Cardiac fibroblast (primary cell): ENCODE results near the gene WBP2.
A peak's percentile ranks its signal among the peaks of the same experiment; 100 is the strongest.

ENCODE experiments used
- DNase-seq, 2 donors: peaks; one replicate each; pipeline versions ENCODE4 v3.0.0 to v3.0.0-alpha.2; 2010; ENCODE audit warnings: low read depth in 2 of 2
- H3K4me3 ChIP-seq, 2 donors: replicated peaks in 1 of 2; 1 replicate in 1 of 2; 2 replicates in 1 of 2; pipeline ENCODE4 v1.5.1; 2011; ENCODE audit warnings: low read depth in 2 of 2, low read length in 2 of 2, mild to moderate bottlenecking in 2 of 2, moderate library complexity in 1 of 2
- CTCF ChIP-seq: IDR thresholded peaks from one replicate; pipeline ENCODE4 v1.5.1; 2011; ENCODE audit warnings: low read depth, mild to moderate bottlenecking, low read length, inconsistent platforms

Gene WBP2

GRCh38 chr17:75855310-75856061 lies at the start of gene WBP2:
TSS of gene WBP2 (minus strand) at chr17:75855335. CDS start at chr17:75855297, 38 bp downstream.
- peak within 1 kb of the TSS; percentile 94 to 95 for H3K4me3 ChIP-seq
- TF ChIP-seq CTCF: no peak
- DNase-seq: peak; percentile 100

GRCh38 chr17:75902406-75902805 lies 47.3 kb upstream of the WBP2 start:
- TF ChIP-seq CTCF: no peak
- no peak for DNase-seq
- no peak overlapping the region for H3K4me3 ChIP-seq

- no peak overlapping the region for H3K4me3 ChIP-seq
- no peak for DNase-seq
- TF ChIP-seq CTCF: no peak
Observed at GRCh38 chr17:75901727-75902126, 46.6 kb upstream of the WBP2 start.

GRCh38 chr17:75900691-75901533 lies 45.8 kb upstream of the WBP2 start:
- no peak for DNase-seq
- no peak overlapping the region for H3K4me3 ChIP-seq
- no peak for TF ChIP-seq CTCF

GRCh38 chr17:75899767-75900468 lies 44.8 kb upstream of the WBP2 start:
- no peak for TF ChIP-seq CTCF
- DNase-seq: no peak
- no peak overlapping the region for H3K4me3 ChIP-seq

- no peak for TF ChIP-seq CTCF
- no peak overlapping the region for H3K4me3 ChIP-seq
- no peak for DNase-seq
Observed at GRCh38 chr17:75899353-75899752, 44.2 kb upstream of the WBP2 start.
